Measurements from ENCODE around the gene CDK2. TPM values are rescaled to one million over a fixed set of nuclear protein-coding genes. Genes with fewer than 3 reads are reported as not detected.

Gene CDK2
- total and polyA plus RNA-seq, 12 donors: 6.0 to 30.6 (median 17.8) TPM

DNA sequence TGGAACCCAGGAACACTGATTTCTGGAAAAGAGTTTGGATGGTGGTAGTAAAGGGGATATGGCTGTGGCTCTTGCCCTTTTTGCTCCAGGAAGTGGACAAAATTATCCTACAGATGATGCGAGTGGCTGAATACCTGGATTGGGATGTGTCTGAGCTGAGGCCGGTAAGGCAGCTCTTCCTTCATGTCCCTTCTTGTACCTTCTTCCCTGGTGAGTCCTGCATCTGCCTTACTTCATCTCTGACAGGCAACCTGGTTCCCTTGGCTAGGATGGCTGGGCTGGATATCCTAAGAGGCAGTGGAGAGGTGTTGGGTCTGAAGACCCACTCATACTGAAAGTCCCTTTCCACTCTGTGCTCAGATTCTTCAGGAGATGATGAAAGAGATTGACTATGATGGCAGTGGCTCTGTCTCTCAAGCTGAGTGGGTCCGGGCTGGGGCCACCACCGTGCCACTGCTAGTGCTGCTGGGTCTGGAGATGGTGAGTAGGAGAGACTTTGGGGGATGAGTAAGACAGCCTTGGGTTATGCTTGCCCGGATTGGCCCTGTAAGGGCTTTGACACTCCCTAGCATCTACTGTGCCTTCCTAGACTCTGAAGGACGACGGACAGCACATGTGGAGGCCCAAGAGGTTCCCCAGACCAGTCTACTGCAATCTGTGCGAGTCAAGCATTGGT, 27.7 kb upstream of the CDK2 start:
- WGBS, 4 donors: 84 to 91% (median 87%) methylated on average over 6 to 8 of the region's 8 CpGs
- H3K9me3 ChIP-seq (replicated peaks in 1 of 3): no peaks in the 10 kb centered on the region
- H3K27ac ChIP-seq: no peak overlapping the region
- intact Hi-C loops (cut with DNase I): loop anchor here in 1 of 2 donors (5.0 kb wide), 1 partner anchor 202 kb away; no protein-coding TSS in a partner anchor
- H3K36me3 ChIP-seq (replicated peaks in 1 of 2): peaks cover 0 to 18% of the 10 kb centered on the region in 2 donors
- no peak overlapping the region for H3K4me3 ChIP-seq
- no peak for DNase-seq
- TF ChIP-seq, protein P1, sequence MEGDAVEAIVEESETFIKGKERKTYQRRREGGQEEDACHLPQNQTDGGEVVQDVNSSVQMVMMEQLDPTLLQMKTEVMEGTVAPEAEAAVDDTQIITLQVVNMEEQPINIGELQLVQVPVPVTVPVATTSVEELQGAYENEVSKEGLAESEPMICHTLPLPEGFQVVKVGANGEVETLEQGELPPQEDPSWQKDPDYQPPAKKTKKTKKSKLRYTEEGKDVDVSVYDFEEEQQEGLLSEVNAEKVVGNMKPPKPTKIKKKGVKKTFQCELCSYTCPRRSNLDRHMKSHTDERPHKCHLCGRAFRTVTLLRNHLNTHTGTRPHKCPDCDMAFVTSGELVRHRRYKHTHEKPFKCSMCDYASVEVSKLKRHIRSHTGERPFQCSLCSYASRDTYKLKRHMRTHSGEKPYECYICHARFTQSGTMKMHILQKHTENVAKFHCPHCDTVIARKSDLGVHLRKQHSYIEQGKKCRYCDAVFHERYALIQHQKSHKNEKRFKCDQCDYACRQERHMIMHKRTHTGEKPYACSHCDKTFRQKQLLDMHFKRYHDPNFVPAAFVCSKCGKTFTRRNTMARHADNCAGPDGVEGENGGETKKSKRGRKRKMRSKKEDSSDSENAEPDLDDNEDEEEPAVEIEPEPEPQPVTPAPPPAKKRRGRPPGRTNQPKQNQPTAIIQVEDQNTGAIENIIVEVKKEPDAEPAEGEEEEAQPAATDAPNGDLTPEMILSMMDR (IDR thresholded peaks at IDR 0.05): no peak
- TF ChIP-seq POLR2A (IDR thresholded peaks at IDR 0.05): no peak
- no peaks in the 10 kb centered on the region for H3K27me3 ChIP-seq
- H3K4me1 ChIP-seq (replicated peaks in 1 of 2): peaks cover 0 to 15% of the 10 kb centered on the region in 2 donors

GRCh38 chr12:55940065-55940732, 26.4 kb upstream of the CDK2 start:
- 9 to 18% (median 14%) methylated on average over 14 to 18 of the region's 18 CpGs for WGBS, 4 donors
- intact Hi-C loops (cut with DNase I): loop anchor here (5.0 kb wide), 2 partner anchors 123 to 198 kb away; partner anchors contain the start of genes GDF11 (in 1 of the 2), ORMDL2 (in 1 of the 2) and SARNP (in 1 of the 2)
- Histone ChIP-seq H3K4me3 (no peak overlapping the region), H3K9me3 (replicated peaks in 1 of 3) (no peaks in the 10 kb centered on the region), H3K4me1 (replicated peaks in 1 of 2) (peaks cover 0 to 12% of the 10 kb centered on the region in 2 donors), H3K27me3 (no peaks in the 10 kb centered on the region), H3K36me3 (replicated peaks in 1 of 2) (peaks cover 0 to 18% of the 10 kb centered on the region in 2 donors), H3K27ac (peak overlapping the region in 2 of 5 donors; percentile 45 to 46)
- TF ChIP-seq, protein P1 (IDR thresholded peaks at IDR 0.05): peak; percentile 79 to 90 (median 86)
- no peak for TF ChIP-seq POLR2A (IDR thresholded peaks at IDR 0.05)
- peak; percentile 87 to 96 (median 89) for DNase-seq

- intact Hi-C loops (cut with DNase I): loop anchor here (5.0 kb wide), 2 partner anchors 125 to 200 kb away; partner anchors contain the start of genes GDF11 (in 1 of the 2), ORMDL2 (in 1 of the 2) and SARNP (in 1 of the 2)
- H3K36me3 ChIP-seq (replicated peaks in 1 of 2): peaks cover 0 to 18% of the 10 kb centered on the region in 2 donors
- 81 to 89% (median 87%) methylated on average over 4 of the region's 4 CpGs for WGBS, 4 donors
- peaks cover 0 to 10% of the 10 kb centered on the region in 2 donors for H3K4me1 ChIP-seq (replicated peaks in 1 of 2)
- no peaks in the 10 kb centered on the region for H3K27me3 ChIP-seq
- H3K27ac ChIP-seq: no peak overlapping the region
- no peak overlapping the region for H3K4me3 ChIP-seq
- TF ChIP-seq, protein P1 (IDR thresholded peaks at IDR 0.05): no peak
- TF ChIP-seq POLR2A (IDR thresholded peaks at IDR 0.05): no peak
- DNase-seq: no peak
- H3K9me3 ChIP-seq (replicated peaks in 1 of 3): no peaks in the 10 kb centered on the region
These were observed 24.6 kb upstream of the CDK2 start for GRCh38 chr12:55942055-55942454.

- H3K9me3 ChIP-seq (replicated peaks in 1 of 3): no peaks in the 10 kb centered on the region
- H3K4me3 ChIP-seq: no peak overlapping the region
- DNase-seq: no peak
- intact Hi-C loops (cut with DNase I): loop anchor here (5.0 kb wide), 2 partner anchors 125 to 200 kb away; partner anchors contain the start of genes GDF11 (in 1 of the 2), ORMDL2 (in 1 of the 2) and SARNP (in 1 of the 2)
- peaks cover 0 to 10% of the 10 kb centered on the region in 2 donors for H3K4me1 ChIP-seq (replicated peaks in 1 of 2)
- 93 to 96% (median 95%) methylated on average over 1 of the region's 1 CpG for whole genome bisulfite sequencing, 4 donors
- peaks cover 0 to 13% of the 10 kb centered on the region in 2 donors for H3K36me3 ChIP-seq (replicated peaks in 1 of 2)
- no peak overlapping the region for H3K27ac ChIP-seq
- H3K27me3 ChIP-seq: no peaks in the 10 kb centered on the region
- TF ChIP-seq, protein P1 (IDR thresholded peaks at IDR 0.05): no peak
- no peak for TF ChIP-seq POLR2A (IDR thresholded peaks at IDR 0.05)
These were observed 24.0 kb upstream of the CDK2 start for GRCh38 chr12:55942577-55943136.

All from adrenal gland (tissue), 12 donors.